ENCODE measurements around the gene RSPO3.

RSPO3 gene

GRCh38 chr6:127173156-127173940 lies 54.9 kb downstream of the RSPO3 start:
- no peak for TF ChIP-seq ARNTL (CRISPR knock-in tag; IDR thresholded peaks at IDR 0.05; ENCODE audit: borderline replicate concordance, low read depth)
- TF ChIP-seq BACH2 (CRISPR knock-in tag; IDR thresholded peaks at IDR 0.05; ENCODE audit: borderline replicate concordance), result no peak
- TF ChIP-seq ESRRG (CRISPR knock-in tag; IDR thresholded peaks at IDR 0.05), result no peak
- no peak for TF ChIP-seq ZC3H10 (CRISPR knock-in tag; IDR thresholded peaks at IDR 0.05)
- no peak for TF ChIP-seq SNAI2 (CRISPR knock-in tag; IDR thresholded peaks at IDR 0.05)
- no peak for ATAC-seq

- TF ChIP-seq TSHZ2 (CRISPR knock-in tag; IDR thresholded peaks at IDR 0.05) (no peak), CSDC2 (CRISPR knock-in tag; IDR thresholded peaks at IDR 0.05) (no peak), ESRRG (CRISPR knock-in tag; IDR thresholded peaks at IDR 0.05) (no peak), ZC3H10 (CRISPR knock-in tag; IDR thresholded peaks at IDR 0.05) (no peak), POU6F1 (CRISPR knock-in tag; IDR thresholded peaks at IDR 0.05; ENCODE audit: borderline replicate concordance, low read depth) (no peak), CSRNP3 (CRISPR knock-in tag; IDR thresholded peaks at IDR 0.05) (no peak), TOX (CRISPR knock-in tag; IDR thresholded peaks at IDR 0.05; ENCODE audit: borderline replicate concordance) (no peak), PPARA (CRISPR knock-in tag; IDR thresholded peaks at IDR 0.05; ENCODE audit: borderline replicate concordance) (no peak), TCF4 (CRISPR knock-in tag; IDR thresholded peaks at IDR 0.05; ENCODE audit: borderline replicate concordance) (no peak), ZFP30 (CRISPR knock-in tag; IDR thresholded peaks at IDR 0.05) (no peak), OSR1 (CRISPR knock-in tag; IDR thresholded peaks at IDR 0.05) (no peak), SNAI2 (CRISPR knock-in tag; IDR thresholded peaks at IDR 0.05) (no peak), ZFP3 (CRISPR knock-in tag; IDR thresholded peaks at IDR 0.05) (no peak), ZNF565 (CRISPR knock-in tag; conservative IDR thresholded peaks at IDR 0.05; ENCODE audit: low read depth) (no peak), ARNTL (CRISPR knock-in tag; IDR thresholded peaks at IDR 0.05; ENCODE audit: borderline replicate concordance, low read depth) (no peak), ISL1 (CRISPR knock-in tag; IDR thresholded peaks at IDR 0.05) (no peak), ZNF8 (CRISPR knock-in tag; IDR thresholded peaks at IDR 0.05) (no peak), CREB5 (CRISPR knock-in tag; IDR thresholded peaks at IDR 0.05; ENCODE audit: low read depth) (no peak), RARB (CRISPR knock-in tag; IDR thresholded peaks at IDR 0.05) (no peak), BACH2 (CRISPR knock-in tag; IDR thresholded peaks at IDR 0.05; ENCODE audit: borderline replicate concordance) (no peak)
- no peak for ATAC-seq
These were observed 57.7 kb downstream of the RSPO3 start for GRCh38 chr6:127176146-127176545.

GRCh38 chr6:127177030-127177922 lies 58.8 kb downstream of the RSPO3 start:
- ATAC-seq, result no peak
- no peak for TF ChIP-seq ISL1 (CRISPR knock-in tag; IDR thresholded peaks at IDR 0.05)
- TF ChIP-seq CSRNP3 (CRISPR knock-in tag; IDR thresholded peaks at IDR 0.05), result no peak

All from SK-N-SH treated with all-trans-retinoic acid at 6 μM for 48 hours (cell line).